Naive thymus-derived CD4-positive, alpha-beta T cell (primary cell): ENCODE data around the gene BNIP1. TPM values are rescaled to one million over a fixed set of nuclear protein-coding genes. Genes with fewer than 3 reads are reported as not detected.

Experiments used
- ATAC-seq: fragments of 150-1000 bp; cut with Tn5 transposase; 2 replicates; pipeline ENCODE4 v1.10.0; 2021; ENCODE audit warnings: mild to moderate bottlenecking, moderate library complexity
- CTCF ChIA-PET: fragments of 350-600 bp; sonication (Branson Sonifier 250); formaldehyde crosslinking; loops from one replicate; lab custom pipeline; 2021; ENCODE audit warnings: antibody characterized with exemption; lab: Charles Lee
- POLR2A ChIA-PET: fragments of 350-600 bp; sonication (Branson Sonifier 250); formaldehyde crosslinking; loops from one replicate; lab custom pipeline; 2021; ENCODE audit warnings: antibody characterized with exemption, inconsistent platforms; lab: Charles Lee
- DNase-seq, 9 donors: peaks; one replicate each; pipeline versions ENCODE4 v3.0.0 to v3.0.0-alpha.2; 2020 to 2022; ENCODE audit warnings: mixed read lengths in 1 of 9
- H3K27ac ChIP-seq: one replicate; pipeline ENCODE4 v1.7.0; 2013; ENCODE audit warnings: mild to moderate bottlenecking, low read depth, low read length, moderate library complexity
- H3K27me3 ChIP-seq, 2 donors: one replicate each; pipeline ENCODE4 v1.7.0; 2013; ENCODE audit warnings: low read length in 2 of 2, mild to moderate bottlenecking in 2 of 2, moderate library complexity in 2 of 2; ENCODE audit not compliant: control insufficient read depth in 2 of 2, insufficient read depth in 2 of 2
- H3K36me3 ChIP-seq, 3 experiments: 1 replicate in 2 of 3; 2 replicates in 1 of 3; pipeline ENCODE4 v1.7.0; 2013; ENCODE audit warnings: low read length in 3 of 3, mild to moderate bottlenecking in 3 of 3, moderate library complexity in 1 of 3; ENCODE audit not compliant: insufficient read depth in 3 of 3, control insufficient read depth in 2 of 3
- H3K4me1 ChIP-seq, 2 donors: one replicate each; pipeline ENCODE4 v1.7.0; 2013; ENCODE audit warnings: low read length in 2 of 2, mild to moderate bottlenecking in 2 of 2, moderate library complexity in 1 of 2; ENCODE audit not compliant: control insufficient read depth in 2 of 2, insufficient read depth in 2 of 2
- H3K4me3 ChIP-seq: 2 replicates; pipeline ENCODE4 v1.7.0; 2013; ENCODE audit warnings: mild to moderate bottlenecking, low read length
- H3K9me3 ChIP-seq, 3 experiments: 1 replicate in 2 of 3; 2 replicates in 1 of 3; pipeline ENCODE4 v1.7.0; 2013; ENCODE audit warnings: low read length in 3 of 3; ENCODE audit not compliant: control insufficient read depth in 2 of 3
- H3K27ac Mint-ChIP-seq, 9 donors: one replicate each; pipeline ENCODE4 v1.8.0; 2020 to 2022; ENCODE audit warnings: mixed read lengths in 9 of 9, mild to moderate bottlenecking in 8 of 9, moderate library complexity in 5 of 9, inconsistent platforms in 2 of 9
- H3K27me3 Mint-ChIP-seq, 5 donors: one replicate each; pipeline ENCODE4 v1.8.0; 2021 to 2022; ENCODE audit warnings: mixed read lengths in 5 of 5, mild to moderate bottlenecking in 1 of 5
- H3K36me3 Mint-ChIP-seq, 5 donors: one replicate each; pipeline ENCODE4 v1.8.0; 2020 to 2022; ENCODE audit warnings: mixed read lengths in 5 of 5, mild to moderate bottlenecking in 3 of 5, inconsistent platforms in 1 of 5
- H3K4me1 Mint-ChIP-seq, 7 donors: one replicate each; pipeline ENCODE4 v1.8.0; 2020 to 2022; ENCODE audit warnings: mixed read lengths in 7 of 7, mild to moderate bottlenecking in 3 of 7, inconsistent platforms in 1 of 7
- H3K4me3 Mint-ChIP-seq, 10 donors: one replicate each; pipeline ENCODE4 v1.8.0; 2020 to 2022; ENCODE audit warnings: mild to moderate bottlenecking in 10 of 10, mixed read lengths in 10 of 10, moderate library complexity in 6 of 10, inconsistent platforms in 2 of 10
- H3K9me3 Mint-ChIP-seq, 11 donors: one replicate each; pipeline ENCODE4 v1.8.0; 2020 to 2022; ENCODE audit warnings: mixed read lengths in 11 of 11, mild to moderate bottlenecking in 4 of 11, inconsistent platforms in 1 of 11, moderate library complexity in 1 of 11
- intact Hi-C, 2 donors: fragments of 100-400 bp; cut with micrococcal nuclease; formaldehyde crosslinking; loops; one replicate each; pipeline ENCODE4 v1.15.1; 2023
- polyA plus RNA-seq, 2 donors: library from polyadenylated mRNA; unstranded; fragments of 300-500 nt; fragmentation: Illumina TruSeq; gene quantifications; one replicate each; pipeline ENCODE4 v1.2.3, GENCODE V29; 2021
- total RNA-seq, 6 experiments: library from RNA in 5 of 6; stranded (reverse) in 5 of 6; gene quantifications; 1 replicate in 5 of 6; 2 replicates in 1 of 6; pipeline ENCODE4 v1.2.3 and lab custom pipeline; 2021 to 2026

BNIP1 gene
- total and polyA plus RNA-seq, 7 experiments from 2014 or later = 5.5 to 23.2 (median 15.3) TPM

DNA sequence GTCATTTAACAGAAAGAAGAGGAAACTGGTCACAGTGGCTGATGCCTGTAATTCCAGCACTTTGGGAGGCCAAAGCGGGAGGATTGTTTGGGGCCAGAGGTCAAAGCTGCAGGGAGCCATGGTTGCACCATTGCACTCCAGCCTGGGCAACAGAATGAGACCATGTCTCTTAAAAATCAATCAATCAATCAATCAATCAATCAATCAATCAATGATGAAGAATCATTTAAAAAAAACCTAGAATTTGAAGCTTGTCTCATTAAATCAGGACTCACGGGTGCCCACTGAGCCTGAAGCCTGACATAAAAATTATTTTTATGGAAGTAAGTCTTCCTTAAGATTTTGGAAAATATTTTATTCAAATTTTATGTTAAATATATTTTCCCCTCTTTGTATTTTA lies 43.9 kb downstream of the BNIP1 start:
- no peaks in the 10 kb centered on the region for H3K9me3 ChIP-seq
- H3K4me1 ChIP-seq = no peaks in the 10 kb centered on the region
- ChIA-PET POLR2A (no interaction called here), CTCF (no interaction called here)
- Mint-ChIP-seq H3K4me3 (no peak overlapping the region), H3K27ac (no peak overlapping the region), H3K36me3 (no peaks in the 10 kb centered on the region), H3K9me3 (peaks cover 0 to 1% (median 0%) of the 10 kb centered on the region in 11 donors), H3K27me3 (peaks cover 0 to 9% (median 0%) of the 10 kb centered on the region in 5 donors), H3K4me1 (no peaks in the 10 kb centered on the region)
- ATAC-seq (no peak), DNase-seq (no peak)
- no peak overlapping the region for H3K4me3 ChIP-seq
- intact Hi-C loops = no loop called here
- no peaks in the 10 kb centered on the region for H3K27me3 ChIP-seq
- H3K36me3 ChIP-seq = no peaks in the 10 kb centered on the region
- H3K27ac ChIP-seq = no peak overlapping the region

DNA sequence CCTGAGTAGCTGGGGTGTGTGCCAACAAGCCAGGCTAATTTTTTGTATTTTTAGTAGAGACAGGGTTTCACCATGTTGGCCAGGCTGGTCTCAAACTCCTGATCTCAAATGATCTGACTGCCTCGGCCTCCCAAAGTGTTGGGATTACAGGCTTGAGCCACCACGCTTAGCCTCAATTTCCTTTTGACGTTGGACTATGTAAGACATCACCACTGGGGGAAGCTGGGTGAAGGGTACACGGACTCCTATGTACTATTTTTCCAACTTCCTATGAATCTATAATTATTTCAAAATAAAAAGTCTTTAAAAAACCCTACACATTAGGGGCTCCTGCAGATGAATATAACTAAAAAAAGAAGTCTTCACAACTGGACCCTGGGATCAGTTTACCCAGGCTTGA lies 46.7 kb downstream of the BNIP1 start:
- DNase-seq = no peak
- ChIA-PET POLR2A (no interaction called here), CTCF (no interaction called here)
- Mint-ChIP-seq H3K4me1 (no peaks in the 10 kb centered on the region), H3K27me3 (peaks cover 0 to 17% (median 0%) of the 10 kb centered on the region in 5 donors), H3K9me3 (peaks cover 0 to 1% (median 0%) of the 10 kb centered on the region in 11 donors), H3K27ac (no peak overlapping the region), H3K36me3 (no peaks in the 10 kb centered on the region), H3K4me3 (no peak overlapping the region)
- Histone ChIP-seq H3K9me3 (no peaks in the 10 kb centered on the region), H3K27me3 (no peaks in the 10 kb centered on the region), H3K4me3 (no peak overlapping the region), H3K4me1 (no peaks in the 10 kb centered on the region), H3K27ac (no peak overlapping the region), H3K36me3 (no peaks in the 10 kb centered on the region)
- no peak for ATAC-seq
- intact Hi-C loops = no loop called here

DNA sequence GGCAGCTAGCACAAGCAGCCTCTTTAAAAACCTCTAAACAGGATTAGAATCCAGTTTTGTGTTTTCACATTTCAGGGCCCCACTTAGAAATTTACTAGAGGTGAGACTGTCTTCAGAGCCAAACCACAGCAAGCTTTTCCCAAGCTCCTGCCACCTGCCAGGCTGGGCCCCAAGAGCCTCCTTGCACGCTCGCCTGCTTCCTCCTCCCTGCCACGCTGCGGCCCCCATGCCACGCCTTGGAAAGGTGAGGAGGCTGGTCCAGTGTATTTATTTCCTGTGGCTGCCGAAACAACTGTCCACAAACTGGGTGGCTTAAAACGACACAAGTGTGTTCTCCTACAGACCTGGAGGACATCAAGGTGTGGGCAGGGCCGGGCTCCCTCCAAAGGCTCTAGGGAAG lies 47.2 kb downstream of the BNIP1 start:
- Histone ChIP-seq H3K9me3 (no peaks in the 10 kb centered on the region), H3K27ac (no peak overlapping the region), H3K4me3 (no peak overlapping the region), H3K36me3 (no peaks in the 10 kb centered on the region), H3K27me3 (no peaks in the 10 kb centered on the region), H3K4me1 (no peaks in the 10 kb centered on the region)
- no peak for DNase-seq
- H3K4me1 Mint-ChIP-seq = no peaks in the 10 kb centered on the region
- no peak for ATAC-seq
- CTCF ChIA-PET = no interaction called here
- H3K4me3 Mint-ChIP-seq = no peak overlapping the region
- POLR2A ChIA-PET = no interaction called here
- peaks cover 0 to 17% (median 3%) of the 10 kb centered on the region in 5 donors for H3K27me3 Mint-ChIP-seq
- H3K9me3 Mint-ChIP-seq = peaks cover 0 to 1% (median 0%) of the 10 kb centered on the region in 11 donors
- no peak overlapping the region for H3K27ac Mint-ChIP-seq
- intact Hi-C loops = no loop called here
- H3K36me3 Mint-ChIP-seq = no peaks in the 10 kb centered on the region

DNA sequence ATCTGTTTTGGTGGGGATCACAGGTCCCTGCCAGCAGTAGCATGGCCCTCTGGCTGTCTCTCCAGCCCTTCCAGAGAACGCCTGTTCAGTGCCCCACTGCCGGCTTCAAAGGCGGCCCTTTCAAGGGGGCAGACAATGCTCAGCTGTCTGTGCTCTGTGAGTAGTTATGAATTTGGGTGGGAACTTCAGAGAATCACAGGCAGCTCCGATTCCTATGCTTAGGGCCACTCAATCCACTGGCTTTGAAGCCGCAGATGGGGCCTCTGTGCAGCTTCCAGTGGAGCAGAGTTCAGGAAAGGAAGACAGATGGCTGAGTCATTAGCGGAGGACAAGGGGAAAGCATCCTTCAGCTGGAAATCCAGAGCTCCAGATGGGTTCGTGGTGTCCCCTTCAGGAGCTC lies 48.2 kb downstream of the BNIP1 start:
- Mint-ChIP-seq H3K4me1 (no peaks in the 10 kb centered on the region), H3K27me3 (peaks cover 0 to 17% (median 5%) of the 10 kb centered on the region in 5 donors), H3K27ac (no peak overlapping the region), H3K36me3 (no peaks in the 10 kb centered on the region), H3K9me3 (peaks cover 0 to 3% (median 0%) of the 10 kb centered on the region in 11 donors), H3K4me3 (no peak overlapping the region)
- ATAC-seq = no peak
- H3K27ac ChIP-seq = no peak overlapping the region
- no peaks in the 10 kb centered on the region for H3K27me3 ChIP-seq
- no peak for DNase-seq
- POLR2A ChIA-PET = no interaction called here
- H3K4me3 ChIP-seq = no peak overlapping the region
- intact Hi-C loops = no loop called here
- no peaks in the 10 kb centered on the region for H3K9me3 ChIP-seq
- H3K4me1 ChIP-seq = no peaks in the 10 kb centered on the region
- no peaks in the 10 kb centered on the region for H3K36me3 ChIP-seq
- CTCF ChIA-PET = no interaction called here

DNA sequence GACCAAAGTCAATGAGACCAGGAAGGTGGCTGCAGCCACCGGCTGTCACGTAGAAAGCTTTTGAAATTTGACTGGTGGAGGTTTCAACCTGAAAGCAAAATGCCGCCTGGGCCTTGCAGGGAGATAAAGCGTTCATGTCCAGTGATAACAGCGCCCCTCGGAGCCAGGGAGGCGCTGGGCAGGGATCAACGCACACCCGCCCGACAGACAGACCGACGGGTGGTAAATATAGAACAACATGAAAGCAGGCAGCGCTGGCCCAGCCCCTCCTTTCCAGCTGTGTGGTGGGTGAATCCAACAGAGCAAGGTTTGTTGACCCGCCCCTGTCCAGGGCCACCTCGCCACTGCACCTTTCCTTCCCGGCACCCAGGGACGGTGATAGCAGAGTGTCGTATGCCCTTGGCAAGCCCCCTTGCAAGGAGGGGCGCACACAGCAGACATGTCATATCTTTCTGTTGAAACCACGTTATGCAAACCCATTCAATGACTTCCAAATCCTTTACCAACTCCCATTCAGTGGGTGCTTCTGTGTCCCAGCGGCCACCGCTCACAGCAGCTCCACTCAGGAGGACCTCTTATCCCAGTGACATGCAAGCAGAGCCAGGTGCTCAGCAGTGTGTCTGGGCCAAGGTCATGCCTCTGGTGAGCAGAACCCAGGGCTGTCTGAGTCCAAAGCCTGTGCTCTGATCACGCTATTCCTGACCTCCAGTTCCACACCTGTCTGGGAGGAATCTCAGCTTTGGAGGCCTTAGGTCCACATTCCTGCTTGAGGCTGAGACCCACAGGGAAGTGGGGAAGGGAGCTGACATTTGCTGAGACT lies 52.0 kb downstream of the BNIP1 start:
- no peak for ATAC-seq
- H3K27me3 ChIP-seq = no peaks in the 10 kb centered on the region

DNA sequence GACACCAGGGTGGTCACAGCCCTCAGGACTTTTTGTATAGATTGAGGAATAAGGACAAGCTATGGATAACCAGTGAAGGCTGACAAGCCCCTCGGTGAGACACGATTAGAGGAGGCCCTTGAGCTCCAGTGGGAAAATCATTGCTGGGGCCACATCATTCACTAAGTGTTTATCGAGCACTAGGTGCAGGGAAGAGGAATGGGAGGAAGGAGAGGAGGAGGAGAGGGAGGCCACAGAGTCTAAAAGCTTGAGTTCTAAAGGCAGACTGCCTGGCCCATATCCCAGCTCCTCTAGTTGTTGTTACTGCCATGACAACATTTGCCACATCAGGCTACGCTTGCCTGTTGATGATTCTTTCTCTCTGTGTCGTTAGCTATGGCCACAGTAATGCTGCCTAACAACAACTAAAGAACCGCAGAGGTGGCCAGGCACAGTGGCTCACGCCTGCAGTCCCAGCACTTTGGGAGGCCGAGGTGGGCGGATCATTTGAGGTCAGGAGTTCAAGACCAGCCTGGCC lies 53.1 kb downstream of the BNIP1 start:
- H3K4me1 ChIP-seq = no peaks in the 10 kb centered on the region

More for the DNA sequence above, 52.0 kb downstream of the BNIP1 start:
- H3K4me1 ChIP-seq = no peaks in the 10 kb centered on the region
- no peak for DNase-seq
- Mint-ChIP-seq H3K4me3 (no peak overlapping the region), H3K27ac (no peak overlapping the region), H3K4me1 (peaks cover 0 to 3% (median 0%) of the 10 kb centered on the region in 7 donors), H3K27me3 (peaks cover 2 to 34% (median 11%) of the 10 kb centered on the region in 5 donors), H3K36me3 (peaks cover 0 to 10% (median 6%) of the 10 kb centered on the region in 5 donors), H3K9me3 (peaks cover 0 to 18% (median 10%) of the 10 kb centered on the region in 11 donors)
- no peak overlapping the region for H3K4me3 ChIP-seq
- ChIA-PET CTCF (interaction anchor here (1.0 kb wide), 1 partner anchor 216 kb away, joined by 3 read pairs; no protein-coding TSS in a partner anchor), POLR2A (no interaction called here)
- no peak overlapping the region for H3K27ac ChIP-seq
- intact Hi-C loops = no loop called here
- H3K36me3 ChIP-seq = no peaks in the 10 kb centered on the region
- peaks cover 0 to 7% (median 0%) of the 10 kb centered on the region in 3 experiments for H3K9me3 ChIP-seq

More for the DNA sequence above, 53.1 kb downstream of the BNIP1 start:
- intact Hi-C loops = no loop called here
- Histone ChIP-seq H3K27ac (no peak overlapping the region), H3K27me3 (no peaks in the 10 kb centered on the region), H3K9me3 (peaks cover 0 to 7% (median 0%) of the 10 kb centered on the region in 3 experiments), H3K4me3 (no peak overlapping the region), H3K36me3 (no peaks in the 10 kb centered on the region)
- Mint-ChIP-seq H3K27me3 (peaks cover 5 to 37% (median 13%) of the 10 kb centered on the region in 5 donors), H3K36me3 (peaks cover 0 to 10% (median 6%) of the 10 kb centered on the region in 5 donors), H3K4me1 (peaks cover 0 to 3% (median 0%) of the 10 kb centered on the region in 7 donors), H3K4me3 (no peak overlapping the region), H3K27ac (no peak overlapping the region), H3K9me3 (peaks cover 0 to 18% (median 10%) of the 10 kb centered on the region in 11 donors)
- ATAC-seq (no peak), DNase-seq (no peak)
- CTCF ChIA-PET = interaction anchor here (0.5 kb wide), 1 partner anchor 8 kb away, joined by 3 read pairs; no protein-coding TSS in a partner anchor
- POLR2A ChIA-PET = no interaction called here
